ENCODE data around the gene BHLHA9.
A peak's percentile ranks its signal among the peaks of the same experiment; 100 is the strongest.
"Not testable (repeated sequence)": the region's sequence is repeated elsewhere in the genome, so short reads cannot be mapped to it uniquely, and the experiment has no call there.

The BHLHA9 gene

DNA sequence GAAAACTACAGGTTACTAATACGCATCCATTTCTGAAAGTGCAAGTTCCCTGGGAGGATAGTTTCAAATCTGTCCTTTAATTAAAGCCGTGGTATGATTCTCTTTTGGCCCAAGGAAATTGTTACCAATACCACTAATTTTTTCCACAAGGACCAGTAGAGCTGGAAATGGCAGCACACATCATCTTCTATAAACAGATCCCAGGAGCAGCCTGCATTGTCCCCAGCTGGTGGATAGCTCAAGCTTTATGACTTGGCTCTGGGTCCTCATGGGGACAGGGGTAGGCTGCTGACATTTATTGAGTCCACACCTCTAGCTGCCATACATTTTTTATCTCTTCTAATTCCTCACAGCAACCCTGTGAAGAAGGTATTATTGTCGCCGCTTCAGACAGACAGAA is 35.8 kb upstream of the BHLHA9 start:
- TF ChIP-seq ZFX (IDR thresholded peaks at IDR 0.05), result no peak
- TF ChIP-seq CTCF (conservative IDR thresholded peaks at IDR 0.05), result no peak
- H3K27ac ChIP-seq, result no peak overlapping the region

DNA sequence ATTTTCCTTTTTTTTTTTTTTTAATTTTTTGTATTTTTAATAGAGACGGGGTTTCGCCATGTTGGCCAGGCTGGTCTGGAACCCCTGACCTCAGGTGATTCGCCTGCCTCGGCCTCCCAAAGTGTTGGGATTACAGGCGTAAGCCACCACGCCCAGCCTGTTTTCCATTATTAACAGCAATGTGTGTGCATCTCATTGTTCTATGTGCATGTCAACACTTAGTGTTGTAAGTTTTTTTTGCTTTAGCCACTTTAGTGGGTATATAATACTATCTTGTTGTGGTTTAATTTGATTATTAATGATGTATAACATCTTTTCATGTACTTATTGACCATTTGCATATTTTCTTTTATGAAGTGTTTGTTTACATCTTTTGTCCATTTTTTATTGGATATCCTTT is 32.8 kb upstream of the BHLHA9 start:
- no peak overlapping the region for H3K27ac ChIP-seq
- TF ChIP-seq ZFX (IDR thresholded peaks at IDR 0.05) (no peak), CTCF (conservative IDR thresholded peaks at IDR 0.05) (no peak)

DNA sequence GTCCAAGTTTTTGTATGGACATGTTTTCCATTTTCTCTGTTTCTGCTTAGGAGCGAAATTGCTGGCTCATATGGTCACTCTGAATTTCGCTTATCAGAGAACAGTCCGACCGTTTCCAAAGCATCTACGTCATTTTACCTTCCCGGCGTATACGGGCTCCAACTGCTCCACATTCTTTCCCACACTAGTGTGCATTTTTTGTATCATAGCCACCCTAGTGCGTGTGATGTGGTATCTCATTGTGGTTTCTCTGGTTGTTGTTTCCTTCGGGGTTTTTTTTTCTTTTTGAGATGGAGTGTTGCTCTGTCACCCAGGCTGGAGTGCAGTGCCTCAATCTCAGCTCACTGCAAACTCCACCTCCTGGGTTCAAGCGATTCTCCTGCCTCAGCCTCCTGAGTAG is 31.0 kb upstream of the BHLHA9 start:
- TF ChIP-seq ZFX (IDR thresholded peaks at IDR 0.05) (no peak), CTCF (conservative IDR thresholded peaks at IDR 0.05) (no peak)
- H3K27ac ChIP-seq, result no peak overlapping the region

GRCh38 chr17:1240426-1240825 is 29.8 kb upstream of the BHLHA9 start:
- H3K27ac ChIP-seq, result not testable (repeated sequence)

- no peak for TF ChIP-seq CTCF (conservative IDR thresholded peaks at IDR 0.05)
- TF ChIP-seq ZFX (IDR thresholded peaks at IDR 0.05), result no peak
Measured at GRCh38 chr17:1241929-1242328, 28.3 kb upstream of the BHLHA9 start.

DNA sequence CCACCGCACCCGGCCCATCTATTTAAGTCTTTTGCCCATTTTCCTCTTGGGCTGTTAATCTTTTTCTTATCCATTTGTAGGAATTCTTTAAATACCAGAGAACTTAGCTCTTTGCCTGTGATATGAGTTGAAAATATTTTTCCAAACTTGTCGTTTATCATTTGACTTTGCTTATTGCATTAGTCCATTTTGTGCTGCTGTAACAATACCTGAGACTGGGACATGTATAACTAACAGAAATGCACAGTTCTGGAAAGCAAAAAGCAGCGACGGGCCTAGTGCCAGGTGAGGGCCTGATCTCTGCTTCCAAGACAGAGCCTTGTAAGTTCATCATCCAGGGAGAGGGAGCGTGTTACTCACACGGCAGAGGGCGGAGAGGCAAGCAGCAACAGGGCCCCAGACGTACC is 25.6 kb upstream of the BHLHA9 start:
- TF ChIP-seq CTCF (conservative IDR thresholded peaks at IDR 0.05), result no peak
- TF ChIP-seq ZFX (IDR thresholded peaks at IDR 0.05), result no peak
- no peak overlapping the region for H3K27ac ChIP-seq

More at GRCh38 chr17:1241929-1242328, 28.3 kb upstream of the BHLHA9 start:
- peak overlapping the region; percentile 18 for H3K27ac ChIP-seq

DNA sequence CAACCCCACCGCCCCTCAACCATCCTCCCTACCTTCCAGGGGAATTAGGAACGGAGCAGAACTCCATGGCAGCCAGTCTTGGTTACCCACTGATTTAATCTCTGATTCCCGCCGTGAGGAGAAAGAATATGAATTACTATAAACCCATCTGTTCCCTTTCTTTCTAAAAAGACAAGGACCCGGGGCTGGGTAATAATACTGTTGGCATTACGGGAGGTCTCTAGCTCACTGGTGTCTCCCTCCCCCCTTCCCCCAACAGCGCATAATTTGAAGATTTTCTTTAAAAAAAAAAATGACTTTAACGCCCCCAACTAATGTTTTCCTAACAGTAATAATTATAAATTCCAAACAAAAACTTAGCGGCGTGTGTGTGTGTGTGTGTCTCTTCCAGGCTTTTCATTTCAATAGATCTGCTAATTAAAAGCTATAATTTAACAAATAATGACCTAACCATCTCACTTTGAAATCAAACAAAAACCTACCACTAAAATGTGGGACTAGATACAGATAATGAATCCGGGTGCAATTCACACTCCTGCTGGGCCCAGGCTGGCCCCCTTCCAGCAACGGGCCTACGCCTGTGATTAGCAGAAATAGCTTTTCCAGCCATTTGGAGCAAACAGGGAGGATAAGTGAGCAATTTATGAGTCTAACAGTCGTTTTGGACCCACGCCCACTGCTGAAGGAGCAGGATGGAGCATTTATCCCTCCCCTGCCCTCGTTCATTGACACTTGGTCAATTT is 18.2 kb upstream of the BHLHA9 start:
- TF ChIP-seq ZFX (IDR thresholded peaks at IDR 0.05), result no peak
- no peak for TF ChIP-seq CTCF (conservative IDR thresholded peaks at IDR 0.05)

GRCh38 chr17:1255041-1255440 is 15.2 kb upstream of the BHLHA9 start:
- TF ChIP-seq CTCF (conservative IDR thresholded peaks at IDR 0.05) (no peak), ZFX (IDR thresholded peaks at IDR 0.05) (no peak)
- H3K27ac ChIP-seq, result no peak overlapping the region

More for the DNA sequence above, 18.2 kb upstream of the BHLHA9 start:
- no peak overlapping the region for H3K27ac ChIP-seq

Data from C4-2B (cell line).